IMR-90 (cell line): ENCODE data around the gene IRAK1. TPM values are rescaled to one million over a fixed set of nuclear protein-coding genes. Genes with fewer than 3 reads are reported as not detected.

Experiments
- ATAC-seq: fragments of 200-7000 bp; cut with Tn5 transposase; 2 replicates; pipeline ENCODE4 v1.9.1; 2020; ENCODE audit warnings: low read depth, mild to moderate bottlenecking, moderate library complexity
- BruUV-seq: library from RNA; stranded (reverse); fragments of 400-500 nt; replicated peaks from 2 replicates; lab custom pipeline; 2021; lab: Mats Ljungman, UMichigan
- CTCF ChIA-PET: fragments of 300-600 bp; formaldehyde crosslinking; extraction: SDS; loops from one replicate; lab custom pipeline; 2021; ENCODE audit warnings: antibody characterized with exemption; lab: Yijun Ruan, JAX
- POLR2A ChIA-PET: fragments of 300-600 bp; sonication (Branson Sonifier 250); formaldehyde crosslinking; loops from one replicate; lab custom pipeline; 2022; ENCODE audit warnings: antibody characterized with exemption; ENCODE audit not compliant: unreplicated experiment; lab: Charles Lee
- DNase-seq: peaks from one replicate; pipeline ENCODE4 v3.0.0; 2013
- H2AFZ ChIP-seq: replicated peaks from 2 replicates; pipeline ENCODE3; 2013; ENCODE audit warnings: low read length, mild to moderate bottlenecking; ENCODE audit not compliant: poor library complexity
- H2AK5ac ChIP-seq: 2 replicates; pipeline ENCODE4 v1.6.1; 2013; ENCODE audit warnings: low read depth, low read length, inconsistent platforms
- H2AK9ac ChIP-seq: replicated peaks from 2 replicates; pipeline ENCODE3; 2013; ENCODE audit warnings: mild to moderate bottlenecking, low read depth, low read length, moderate library complexity; ENCODE audit not compliant: poor library complexity
- H2BK120ac ChIP-seq: 2 replicates; pipeline ENCODE4 v1.6.1; 2013; ENCODE audit warnings: low read depth, low read length, inconsistent platforms
- H2BK15ac ChIP-seq: 3 replicates; pipeline ENCODE4 v1.6.1; 2013; ENCODE audit warnings: low read depth, low read length, inconsistent platforms
- H2BK20ac ChIP-seq: 2 replicates; pipeline ENCODE4 v1.6.1; 2013; ENCODE audit warnings: low read depth, mild to moderate bottlenecking, inconsistent platforms, low read length, moderate library complexity
- H2BK5ac ChIP-seq: 2 replicates; pipeline ENCODE4 v1.6.1; 2013; ENCODE audit warnings: mild to moderate bottlenecking, low read depth, low read length, inconsistent platforms; ENCODE audit not compliant: poor library complexity, severe bottlenecking
- H3K14ac ChIP-seq: replicated peaks from 2 replicates; pipeline ENCODE4 v1.6.1; 2013; ENCODE audit warnings: low read depth, low read length, inconsistent platforms
- H3K18ac ChIP-seq: 2 replicates; pipeline ENCODE4 v1.6.1; 2013; ENCODE audit warnings: low read depth, low read length, control low read depth
- H3K23ac ChIP-seq: 2 replicates; pipeline ENCODE4 v1.6.1; 2013; ENCODE audit warnings: low read depth, low read length, inconsistent platforms
- H3K27ac ChIP-seq: 2 replicates; pipeline ENCODE4 v1.5.1; 2013; ENCODE audit warnings: mild to moderate bottlenecking, control low read depth, low read length; ENCODE audit not compliant: insufficient read depth
- H3K27me3 ChIP-seq: 2 replicates; pipeline ENCODE4 v1.6.1; 2013; ENCODE audit warnings: low read length; ENCODE audit not compliant: control insufficient read depth, insufficient read depth
- H3K36me3 ChIP-seq: 2 replicates; pipeline ENCODE4 v1.6.1; 2013; ENCODE audit warnings: low read length, mixed read lengths; ENCODE audit not compliant: control insufficient read depth, insufficient read depth
- H3K4ac ChIP-seq: 2 replicates; pipeline ENCODE4 v1.6.1; 2013; ENCODE audit warnings: low read depth, low read length, inconsistent platforms
- H3K4me1 ChIP-seq: 2 replicates; pipeline ENCODE4 v1.6.1; 2013; ENCODE audit warnings: low read length, mixed read lengths; ENCODE audit not compliant: control insufficient read depth, insufficient read depth
- H3K4me2 ChIP-seq: 2 replicates; pipeline ENCODE4 v1.6.1; 2013; ENCODE audit warnings: low read depth, mild to moderate bottlenecking, control low read depth, low read length, moderate library complexity
- H3K4me3 ChIP-seq: 2 replicates; pipeline ENCODE4 v1.5.1; 2013; ENCODE audit warnings: low read depth, mild to moderate bottlenecking, control low read depth, low read length, moderate library complexity; ENCODE audit not compliant: insufficient read depth
- H3K56ac ChIP-seq: 2 replicates; pipeline ENCODE4 v1.6.1; 2013; ENCODE audit warnings: low read length, inconsistent platforms; ENCODE audit not compliant: insufficient read depth; ENCODE audit errors: extremely low read depth
- H3K79me1 ChIP-seq, 2 experiments: 2 replicates each; pipeline ENCODE4 v1.6.1; 2013; ENCODE audit warnings: low read length in 2 of 2, inconsistent platforms in 1 of 2, low read depth in 1 of 2
- H3K9ac ChIP-seq: 2 replicates; pipeline ENCODE4 v1.6.1; 2013; ENCODE audit warnings: low read depth, low read length, control low read depth
- H3K9me1 ChIP-seq: 2 replicates; pipeline ENCODE4 v1.6.1; 2013; ENCODE audit warnings: low read length, inconsistent platforms; ENCODE audit not compliant: insufficient read depth
- H3K9me3 ChIP-seq: 2 replicates; pipeline ENCODE4 v1.6.1; 2013; ENCODE audit warnings: low read length; ENCODE audit not compliant: control insufficient read depth, insufficient read depth
- H4K20me1 ChIP-seq: 2 replicates; pipeline ENCODE4 v1.6.1; 2013; ENCODE audit warnings: low read length, inconsistent platforms; ENCODE audit not compliant: insufficient read depth
- H4K5ac ChIP-seq: 2 replicates; pipeline ENCODE4 v1.6.1; 2013; ENCODE audit warnings: mild to moderate bottlenecking, low read depth, low read length, control low read depth
- H4K8ac ChIP-seq, 2 experiments: 2 replicates each; pipeline ENCODE4 v1.6.1; 2013; ENCODE audit warnings: low read depth in 2 of 2, low read length in 2 of 2, control low read depth in 1 of 2, inconsistent platforms in 1 of 2
- H4K91ac ChIP-seq: 2 replicates; pipeline ENCODE4 v1.6.1; 2013; ENCODE audit warnings: low read depth, low read length, inconsistent platforms; ENCODE audit not compliant: insufficient read depth
- BHLHE40 ChIP-seq: fragments of 150-350 bp; IDR thresholded peaks from 2 replicates; pipeline ENCODE4 v1.6.1; 2016; ENCODE audit warnings: mild to moderate bottlenecking, low read depth, low read length
- CEBPB ChIP-seq: IDR thresholded peaks from 2 replicates; pipeline ENCODE4 v1.6.1; 2012; ENCODE audit warnings: low read depth, low read length, improper control_type of control experiment
- CHD1 ChIP-seq: IDR thresholded peaks from 2 replicates; pipeline ENCODE4 v1.6.1; 2012; ENCODE audit warnings: low read depth, low read length, improper control_type of control experiment
- FOS ChIP-seq: fragments of 150-350 bp; IDR thresholded peaks from 2 replicates; pipeline ENCODE4 v1.6.1; 2016; ENCODE audit warnings: low read depth, low read length
- MAZ ChIP-seq: IDR thresholded peaks from 2 replicates; pipeline ENCODE4 v1.6.1; 2012; ENCODE audit warnings: low read depth, mild to moderate bottlenecking, low read length, improper control_type of control experiment, moderate library complexity, borderline replicate concordance
- MXI1 ChIP-seq: IDR thresholded peaks from 2 replicates; pipeline ENCODE4 v1.6.1; 2012; ENCODE audit warnings: low read depth, mild to moderate bottlenecking, low read length, moderate library complexity, borderline replicate concordance
- NFE2L2 ChIP-seq: fragments of 150-350 bp; IDR thresholded peaks from 2 replicates; pipeline ENCODE4 v1.6.1; 2016; ENCODE audit warnings: low read depth, mild to moderate bottlenecking, low read length
- POLR2A ChIP-seq: IDR thresholded peaks from 2 replicates; pipeline ENCODE4 v1.6.1; 2012; ENCODE audit warnings: mild to moderate bottlenecking, low read depth, low read length
- RAD21 ChIP-seq: IDR thresholded peaks from 2 replicates; pipeline ENCODE4 v1.6.1; 2012; ENCODE audit warnings: low read length, improper control_type of control experiment
- RCOR1 ChIP-seq: IDR thresholded peaks from 2 replicates; pipeline ENCODE4 v1.6.1; 2012; ENCODE audit warnings: mild to moderate bottlenecking, low read length, improper control_type of control experiment; ENCODE audit not compliant: insufficient replicate concordance
- RFX5 ChIP-seq: IDR thresholded peaks from 2 replicates; pipeline ENCODE4 v1.8.0; 2012; ENCODE audit warnings: low read depth, mild to moderate bottlenecking, low read length, moderate library complexity
- SMC3 ChIP-seq: fragments of 150-350 bp; IDR thresholded peaks from 2 replicates; pipeline ENCODE4 v1.6.1; 2016; ENCODE audit warnings: low read depth, mild to moderate bottlenecking, antibody characterized with exemption, low read length, moderate library complexity
- USF2 ChIP-seq: fragments of 150-350 bp; IDR thresholded peaks from 2 replicates; pipeline ENCODE4 v1.6.1; 2017; ENCODE audit warnings: mild to moderate bottlenecking, antibody characterized with exemption, low read length, low read depth
- whole genome bisulfite sequencing, 2 experiments: methylation state at CpG; one replicate each; pipeline versions ENCODE4 v1.1.5 to v1.1.7; 2013; ENCODE audit warnings: missing lambda C conversion rate in 2 of 2; ENCODE audit not compliant: insufficient read length in 1 of 2; ENCODE audit errors: extremely low coverage in 2 of 2; 5-methylcytosine and 5-hydroxymethylcytosine counted together
- dilution Hi-C: fragments of 300-500 bp; cut with HindIII; formaldehyde crosslinking; loops from one replicate; pipeline ENCODE4 v1.14.3; 2018; ENCODE audit warnings: low sequenced_read_pairs; ENCODE audit not compliant: unreplicated experiment
- in situ Hi-C: fragments of 300-500 bp; cut with MboI; formaldehyde crosslinking; loops from 3 replicates; pipeline ENCODE4 v1.14.3; 2019; ENCODE audit warnings: low sequenced_read_pairs, inconsistent platforms, mixed read lengths
- intact Hi-C: fragments of 100-400 bp; cut with micrococcal nuclease; formaldehyde crosslinking; loops from 2 replicates; pipeline ENCODE4 v1.10.0; 2022
- polyA plus RNA-seq, 3 experiments: library from polyadenylated mRNA; depleted of rRNA; stranded (reverse); fragments of >200 nt; gene quantifications; 2 replicates each; pipeline ENCODE4 v1.2.3, GENCODE V29; 2012; ENCODE audit warnings: low replicate concordance in 1 of 3
- total RNA-seq: library from RNA; depleted of rRNA; stranded (reverse); fragments of >200 nt; gene quantifications from 2 replicates; pipeline ENCODE4 v1.2.3, GENCODE V29; 2012
- TF ChIP-seq, protein P1 (sequence below): conservative IDR thresholded peaks from 2 replicates; pipeline ENCODE4 v1.5.1; 2012; ENCODE audit warnings: mild to moderate bottlenecking, low read depth, low read length, improper control_type of control experiment
- TF ChIP-seq, protein P2 (sequence below): fragments of 150-350 bp; IDR thresholded peaks from 2 replicates; pipeline ENCODE4 v1.6.1; 2016; ENCODE audit warnings: low read depth, mild to moderate bottlenecking, low read length, moderate library complexity, borderline replicate concordance

Gene IRAK1
- total and polyA plus RNA-seq, 2 of the 4 experiments (the other 2 are of a cell fraction): 33.3 to 50.2 TPM

- Histone ChIP-seq H3K27me3 (no peaks in the 10 kb centered on the region; the same call in 1 of the 2 replicates), H3K4me1 (no peaks in the 10 kb centered on the region), H3K23ac (no peak overlapping the region), H2AK9ac (no peak overlapping the region), H2BK20ac (no peak overlapping the region), H4K20me1 (no peaks in the 10 kb centered on the region), H4K8ac (no peak overlapping the region), H3K9me1 (no peaks in the 10 kb centered on the region), H2AFZ (no peak overlapping the region), H3K27ac (no peak overlapping the region), H4K91ac (no peak overlapping the region), H2AK5ac (no peak overlapping the region), H3K36me3 (no peaks in the 10 kb centered on the region), H3K9me3 (no peaks in the 10 kb centered on the region), H2BK120ac (no peak overlapping the region), H3K4ac (no peak overlapping the region), H4K5ac (no peak overlapping the region), H3K4me2 (no peak overlapping the region), H3K14ac (no peak overlapping the region), H2BK5ac (no peak overlapping the region), H3K56ac (no peak overlapping the region), H2BK15ac (no peak overlapping the region), H3K9ac (no peak overlapping the region), H3K79me1 (no peaks in the 10 kb centered on the region), H3K4me3 (no peak overlapping the region), H3K18ac (no peak overlapping the region)
- dilution Hi-C loops: no loop called here
- BruUV-seq: no TSS peak
- no peak for ATAC-seq
- intact Hi-C loops: no loop called here
- CTCF ChIA-PET: no interaction called here
- POLR2A ChIA-PET: no interaction called here
- TF ChIP-seq, protein P1, sequence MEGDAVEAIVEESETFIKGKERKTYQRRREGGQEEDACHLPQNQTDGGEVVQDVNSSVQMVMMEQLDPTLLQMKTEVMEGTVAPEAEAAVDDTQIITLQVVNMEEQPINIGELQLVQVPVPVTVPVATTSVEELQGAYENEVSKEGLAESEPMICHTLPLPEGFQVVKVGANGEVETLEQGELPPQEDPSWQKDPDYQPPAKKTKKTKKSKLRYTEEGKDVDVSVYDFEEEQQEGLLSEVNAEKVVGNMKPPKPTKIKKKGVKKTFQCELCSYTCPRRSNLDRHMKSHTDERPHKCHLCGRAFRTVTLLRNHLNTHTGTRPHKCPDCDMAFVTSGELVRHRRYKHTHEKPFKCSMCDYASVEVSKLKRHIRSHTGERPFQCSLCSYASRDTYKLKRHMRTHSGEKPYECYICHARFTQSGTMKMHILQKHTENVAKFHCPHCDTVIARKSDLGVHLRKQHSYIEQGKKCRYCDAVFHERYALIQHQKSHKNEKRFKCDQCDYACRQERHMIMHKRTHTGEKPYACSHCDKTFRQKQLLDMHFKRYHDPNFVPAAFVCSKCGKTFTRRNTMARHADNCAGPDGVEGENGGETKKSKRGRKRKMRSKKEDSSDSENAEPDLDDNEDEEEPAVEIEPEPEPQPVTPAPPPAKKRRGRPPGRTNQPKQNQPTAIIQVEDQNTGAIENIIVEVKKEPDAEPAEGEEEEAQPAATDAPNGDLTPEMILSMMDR: no peak
- no peak for TF ChIP-seq RFX5
- TF ChIP-seq CEBPB: no peak
- no peak for TF ChIP-seq POLR2A
- TF ChIP-seq NFE2L2: no peak
- no peak for TF ChIP-seq RAD21
- no peak for TF ChIP-seq USF2
- no peak for TF ChIP-seq CHD1
- no peak for TF ChIP-seq MAZ
- TF ChIP-seq SMC3: no peak
- no peak for TF ChIP-seq MXI1
- no peak for TF ChIP-seq FOS
- TF ChIP-seq, protein P2, sequence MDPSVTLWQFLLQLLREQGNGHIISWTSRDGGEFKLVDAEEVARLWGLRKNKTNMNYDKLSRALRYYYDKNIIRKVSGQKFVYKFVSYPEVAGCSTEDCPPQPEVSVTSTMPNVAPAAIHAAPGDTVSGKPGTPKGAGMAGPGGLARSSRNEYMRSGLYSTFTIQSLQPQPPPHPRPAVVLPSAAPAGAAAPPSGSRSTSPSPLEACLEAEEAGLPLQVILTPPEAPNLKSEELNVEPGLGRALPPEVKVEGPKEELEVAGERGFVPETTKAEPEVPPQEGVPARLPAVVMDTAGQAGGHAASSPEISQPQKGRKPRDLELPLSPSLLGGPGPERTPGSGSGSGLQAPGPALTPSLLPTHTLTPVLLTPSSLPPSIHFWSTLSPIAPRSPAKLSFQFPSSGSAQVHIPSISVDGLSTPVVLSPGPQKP: no peak
- TF ChIP-seq BHLHE40: no peak
- TF ChIP-seq RCOR1: no peak
- in situ Hi-C loops: no loop called here
- 80% methylated on average over 1 of the region's 8 CpGs; no CpG with 5 or more reads in 1 of the 2 experiments for WGBS, 2 experiments
- no peak for DNase-seq
Observed at GRCh38 chrX:153992180-153992579, 27.5 kb downstream of the IRAK1 start.
